Caco-2 (cell line): ENCODE measurements around the gene CHST3. TPM values are rescaled to one million over a fixed set of nuclear protein-coding genes. Genes with fewer than 3 reads are reported as not detected.

ENCODE experiments used
- BruUV-seq: library from RNA; stranded (reverse); fragments of 400-500 nt; replicated peaks from 2 replicates; lab custom pipeline; 2021; lab: Mats Ljungman, UMichigan
- CTCF ChIA-PET: fragments of 300-600 bp; sonication (Branson Sonifier 250); formaldehyde crosslinking; loops from one replicate; lab custom pipeline; 2022; ENCODE audit warnings: antibody characterized with exemption; lab: Charles Lee
- POLR2A ChIA-PET: fragments of 300-600 bp; sonication (Branson Sonifier 250); formaldehyde crosslinking; loops from one replicate; lab custom pipeline; 2022; ENCODE audit warnings: antibody characterized with exemption; lab: Charles Lee
- DNase-seq, 2 experiments: peaks; one replicate each; pipeline versions ENCODE4 v3.0.0 to v3.0.0-alpha.2; 2020 to 2022
- H3K27me3 ChIP-seq: replicated peaks from 2 replicates; pipeline ENCODE4 v1.6.0; 2011; ENCODE audit warnings: low read length; ENCODE audit not compliant: control insufficient read depth, insufficient read depth
- H3K36me3 ChIP-seq: 2 replicates; pipeline ENCODE4 v1.5.1; 2011; ENCODE audit warnings: low read length; ENCODE audit not compliant: control insufficient read depth, insufficient read depth
- H3K4me1 ChIP-seq: fragments of 250-450 bp; sonication (Bioruptor Pico); 2 replicates; pipeline ENCODE4 v1.5.1; 2020; ENCODE audit warnings: mild to moderate bottlenecking
- H3K4me3 ChIP-seq: 2 replicates; pipeline ENCODE4 v1.5.1; 2011; ENCODE audit warnings: low read depth, mild to moderate bottlenecking, control low read depth, low read length
- H3K9me3 ChIP-seq: fragments of 250-450 bp; sonication (Bioruptor Pico); 2 replicates; pipeline ENCODE4 v1.5.1; 2020; ENCODE audit warnings: mild to moderate bottlenecking, moderate library complexity
- H3K27ac Mint-ChIP-seq: one replicate; pipeline ENCODE4 v1.8.0; 2022; ENCODE audit warnings: mixed read lengths; ENCODE audit not compliant: unreplicated experiment
- H3K27me3 Mint-ChIP-seq: one replicate; pipeline ENCODE4 v1.8.0; 2022; ENCODE audit warnings: mixed read lengths; ENCODE audit not compliant: insufficient read depth, unreplicated experiment
- H3K36me3 Mint-ChIP-seq: one replicate; pipeline ENCODE4 v1.8.0; 2022; ENCODE audit warnings: mild to moderate bottlenecking, mixed read lengths; ENCODE audit not compliant: insufficient read depth, unreplicated experiment
- H3K4me1 Mint-ChIP-seq: one replicate; pipeline ENCODE4 v1.8.0; 2022; ENCODE audit warnings: low read depth, mixed read lengths; ENCODE audit not compliant: unreplicated experiment
- H3K4me3 Mint-ChIP-seq: one replicate; pipeline ENCODE4 v1.8.0; 2022; ENCODE audit warnings: mild to moderate bottlenecking, moderate library complexity, mixed read lengths; ENCODE audit not compliant: unreplicated experiment
- H3K9me3 Mint-ChIP-seq: one replicate; pipeline ENCODE4 v1.8.0; 2022; ENCODE audit warnings: mixed read lengths; ENCODE audit not compliant: unreplicated experiment
- intact Hi-C: fragments of 100-400 bp; cut with micrococcal nuclease; formaldehyde crosslinking; loops from one replicate; pipeline ENCODE4 v1.10.0; 2022; ENCODE audit not compliant: unreplicated experiment
- total RNA-seq: library from RNA; stranded (reverse); gene quantifications from 2 replicates; pipeline ENCODE4 v1.2.3, GENCODE V29; 2022
- TF ChIP-seq, protein P1 (sequence below), 2 experiments: fragments of 200-600 bp in 1 of 2; IDR thresholded peaks; 1 replicate in 1 of 2; 2 replicates in 1 of 2; pipeline versions ENCODE4 v1.5.1 to v1.8.0; 2011 to 2022; ENCODE audit warnings: antibody characterized with exemption in 1 of 2, control low read depth in 1 of 2, inconsistent platforms in 1 of 2, low read depth in 1 of 2, low read length in 1 of 2, mild to moderate bottlenecking in 1 of 2, moderate library complexity in 1 of 2; ENCODE audit not compliant: insufficient read depth in 1 of 2, severe bottlenecking in 1 of 2, unreplicated experiment in 1 of 2

Gene CHST3
- total RNA-seq, 1 experiment from 2014 or later: 46.0 TPM

DNA sequence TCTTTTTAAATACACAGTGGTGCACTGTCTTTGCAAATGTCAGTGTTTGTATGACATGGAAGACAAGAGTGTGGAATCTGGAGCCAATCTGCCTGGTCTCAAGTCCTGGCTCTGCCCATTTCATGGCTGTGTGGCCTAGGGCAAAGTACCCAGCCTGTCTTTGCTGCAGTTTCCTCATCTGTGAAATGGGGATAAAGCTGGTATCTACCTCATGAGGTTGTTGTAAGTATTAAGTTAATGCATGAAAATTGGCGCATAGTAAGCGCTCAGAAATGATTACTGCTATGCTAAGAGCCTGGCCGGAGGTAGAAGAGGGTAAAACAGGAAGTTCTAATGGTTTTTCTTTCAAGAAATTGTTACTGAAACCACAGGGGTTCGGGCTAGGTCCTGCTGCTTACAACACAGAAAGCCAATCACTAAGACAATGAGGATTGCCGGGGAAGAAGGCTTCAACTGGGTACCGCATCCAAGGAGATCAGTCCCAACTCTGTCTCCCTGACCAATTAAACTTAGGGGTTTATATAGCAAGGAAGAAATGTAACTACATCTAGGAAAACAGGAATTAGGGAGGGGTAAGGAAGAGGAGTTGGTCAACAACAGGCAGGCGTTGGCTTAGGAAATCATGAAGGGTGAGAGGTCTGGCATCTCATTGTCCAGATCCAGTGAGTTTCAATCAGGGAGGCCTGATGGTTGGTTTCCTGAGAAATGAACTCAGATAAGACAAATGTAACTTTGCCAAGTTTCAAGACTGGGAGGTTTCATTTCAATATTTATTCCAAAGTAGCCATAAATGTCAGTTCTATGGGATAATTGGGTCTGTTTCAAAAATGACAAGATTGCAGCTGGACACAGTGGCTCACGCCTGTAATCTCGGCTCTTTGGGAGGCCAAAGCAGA lies 57.0 kb downstream of the CHST3 start:
- ChIA-PET POLR2A (no interaction called here), CTCF (interaction anchor here (1.5 kb wide), 1 partner anchor 27 kb away, joined by 4 read pairs; no protein-coding TSS in a partner anchor)
- Mint-ChIP-seq H3K9me3 (peaks cover 9% of the 10 kb centered on the region), H3K36me3 (no peaks in the 10 kb centered on the region), H3K4me1 (peaks cover 28% of the 10 kb centered on the region), H3K27me3 (no peaks in the 10 kb centered on the region), H3K27ac (no peak overlapping the region), H3K4me3 (no peak overlapping the region)
- TF ChIP-seq, protein P1, sequence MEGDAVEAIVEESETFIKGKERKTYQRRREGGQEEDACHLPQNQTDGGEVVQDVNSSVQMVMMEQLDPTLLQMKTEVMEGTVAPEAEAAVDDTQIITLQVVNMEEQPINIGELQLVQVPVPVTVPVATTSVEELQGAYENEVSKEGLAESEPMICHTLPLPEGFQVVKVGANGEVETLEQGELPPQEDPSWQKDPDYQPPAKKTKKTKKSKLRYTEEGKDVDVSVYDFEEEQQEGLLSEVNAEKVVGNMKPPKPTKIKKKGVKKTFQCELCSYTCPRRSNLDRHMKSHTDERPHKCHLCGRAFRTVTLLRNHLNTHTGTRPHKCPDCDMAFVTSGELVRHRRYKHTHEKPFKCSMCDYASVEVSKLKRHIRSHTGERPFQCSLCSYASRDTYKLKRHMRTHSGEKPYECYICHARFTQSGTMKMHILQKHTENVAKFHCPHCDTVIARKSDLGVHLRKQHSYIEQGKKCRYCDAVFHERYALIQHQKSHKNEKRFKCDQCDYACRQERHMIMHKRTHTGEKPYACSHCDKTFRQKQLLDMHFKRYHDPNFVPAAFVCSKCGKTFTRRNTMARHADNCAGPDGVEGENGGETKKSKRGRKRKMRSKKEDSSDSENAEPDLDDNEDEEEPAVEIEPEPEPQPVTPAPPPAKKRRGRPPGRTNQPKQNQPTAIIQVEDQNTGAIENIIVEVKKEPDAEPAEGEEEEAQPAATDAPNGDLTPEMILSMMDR (IDR thresholded peaks at IDR 0.05; ENCODE audit: insufficient read depth in 1 of 2, low read depth in 1 of 2, low read length in 1 of 2, severe bottlenecking in 1 of 2, unreplicated experiment in 1 of 2): no peak
- intact Hi-C loops: no loop called here
- no peaks in the 10 kb centered on the region for H3K36me3 ChIP-seq
- H3K4me1 ChIP-seq: peaks cover 23% of the 10 kb centered on the region
- BruUV-seq: no TSS peak
- no peaks in the 10 kb centered on the region for H3K27me3 ChIP-seq
- no peaks in the 10 kb centered on the region for H3K9me3 ChIP-seq
- DNase-seq: no peak
- no peak overlapping the region for H3K4me3 ChIP-seq

DNA sequence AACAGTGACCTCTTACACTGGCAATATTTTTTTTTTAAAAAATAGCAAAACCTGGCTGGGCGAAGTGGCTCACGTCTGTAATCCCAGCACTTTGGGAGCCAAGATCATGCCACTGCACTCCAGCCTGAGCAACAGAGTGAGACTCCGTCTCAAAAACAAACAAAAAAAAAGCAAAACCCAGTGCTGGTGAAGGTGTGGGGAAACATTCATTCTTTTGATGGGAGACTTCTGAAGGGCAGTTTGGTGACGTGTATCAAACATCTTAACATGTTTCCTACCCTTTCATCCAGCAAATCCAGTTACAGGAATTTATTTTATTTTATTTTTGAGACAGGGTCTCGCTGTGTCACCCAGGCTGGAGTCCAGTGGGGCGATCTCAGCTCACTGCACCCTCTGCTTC lies 58.0 kb downstream of the CHST3 start:
- intact Hi-C loops: no loop called here
- no peak overlapping the region for H3K4me3 Mint-ChIP-seq
- peaks cover 27% of the 10 kb centered on the region for H3K4me1 ChIP-seq
- no peaks in the 10 kb centered on the region for H3K36me3 ChIP-seq
- no peaks in the 10 kb centered on the region for H3K27me3 ChIP-seq
- no peak for DNase-seq
- H3K4me1 Mint-ChIP-seq: peaks cover 24% of the 10 kb centered on the region
- BruUV-seq: no TSS peak
- CTCF ChIA-PET: interaction anchor here (1.5 kb wide), 1 partner anchor 26 kb away, joined by 4 read pairs; no protein-coding TSS in a partner anchor
- POLR2A ChIA-PET: no interaction called here
- no peaks in the 10 kb centered on the region for H3K9me3 ChIP-seq
- no peaks in the 10 kb centered on the region for H3K27me3 Mint-ChIP-seq
- no peak overlapping the region for H3K27ac Mint-ChIP-seq
- peaks cover 9% of the 10 kb centered on the region for H3K9me3 Mint-ChIP-seq
- no peak overlapping the region for H3K4me3 ChIP-seq
- H3K36me3 Mint-ChIP-seq: no peaks in the 10 kb centered on the region
- TF ChIP-seq, protein P1 (IDR thresholded peaks at IDR 0.05; ENCODE audit: insufficient read depth in 1 of 2, low read depth in 1 of 2, low read length in 1 of 2, severe bottlenecking in 1 of 2, unreplicated experiment in 1 of 2): no peak

DNA sequence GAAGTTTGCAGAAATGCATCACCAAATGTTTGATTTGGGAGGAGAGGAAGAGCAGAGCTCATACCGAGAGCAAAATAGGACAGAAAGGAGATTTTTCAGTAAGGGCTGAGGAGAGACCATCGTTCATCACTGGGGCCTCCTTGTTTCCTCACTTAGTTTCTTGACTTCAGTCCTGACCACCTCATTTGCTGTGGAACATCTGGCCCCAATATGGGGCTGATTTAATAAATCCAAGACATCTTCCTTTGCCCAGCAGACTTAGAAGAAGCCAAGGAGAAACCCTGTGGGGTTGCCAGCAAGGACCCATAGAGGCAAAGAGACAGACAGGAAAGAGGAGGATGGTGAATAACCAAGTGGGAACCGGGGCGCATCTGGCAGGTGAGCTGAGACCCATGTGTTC lies 60.4 kb downstream of the CHST3 start:
- Histone ChIP-seq H3K36me3 (no peaks in the 10 kb centered on the region), H3K9me3 (no peaks in the 10 kb centered on the region), H3K4me3 (no peak overlapping the region), H3K4me1 (peaks cover 39% of the 10 kb centered on the region), H3K27me3 (no peaks in the 10 kb centered on the region)
- H3K27ac Mint-ChIP-seq: no peak overlapping the region
- H3K27me3 Mint-ChIP-seq: no peaks in the 10 kb centered on the region
- peaks cover 9% of the 10 kb centered on the region for H3K9me3 Mint-ChIP-seq
- H3K4me1 Mint-ChIP-seq: peaks cover 19% of the 10 kb centered on the region
- TF ChIP-seq, protein P1 (IDR thresholded peaks at IDR 0.05; ENCODE audit: insufficient read depth in 1 of 2, low read depth in 1 of 2, low read length in 1 of 2, severe bottlenecking in 1 of 2, unreplicated experiment in 1 of 2): no peak
- peaks cover 5% of the 10 kb centered on the region for H3K36me3 Mint-ChIP-seq
- CTCF ChIA-PET: interaction anchor here (2.2 kb wide), 1 partner anchor 24 kb away, joined by 10 read pairs; no protein-coding TSS in a partner anchor
- no TSS peak for BruUV-seq
- H3K4me3 Mint-ChIP-seq: no peak overlapping the region
- no peak for DNase-seq
- intact Hi-C loops: no loop called here
- POLR2A ChIA-PET: no interaction called here
